Esophagus muscularis mucosa (tissue), 3 donors: ENCODE results near the gene TELO2.

ENCODE experiments used
- POLR2A ChIP-seq: fragments of 450-650 bp; IDR thresholded peaks from one replicate; pipeline ENCODE4 v1.6.1; 2017; ENCODE audit warnings: antibody characterized with exemption, moderate library complexity, mild to moderate bottlenecking, low read depth
- TF ChIP-seq, protein P1 (sequence below), 3 experiments: fragments of 200-600 bp in 2 of 3; fragments of 450-650 bp in 1 of 3; sonication (generic) in 2 of 3; IDR thresholded peaks; one replicate each; pipeline ENCODE4 v1.5.1; 2017 to 2019; ENCODE audit warnings: antibody characterized with exemption in 3 of 3, mild to moderate bottlenecking in 2 of 3, moderate library complexity in 1 of 3

DNA sequence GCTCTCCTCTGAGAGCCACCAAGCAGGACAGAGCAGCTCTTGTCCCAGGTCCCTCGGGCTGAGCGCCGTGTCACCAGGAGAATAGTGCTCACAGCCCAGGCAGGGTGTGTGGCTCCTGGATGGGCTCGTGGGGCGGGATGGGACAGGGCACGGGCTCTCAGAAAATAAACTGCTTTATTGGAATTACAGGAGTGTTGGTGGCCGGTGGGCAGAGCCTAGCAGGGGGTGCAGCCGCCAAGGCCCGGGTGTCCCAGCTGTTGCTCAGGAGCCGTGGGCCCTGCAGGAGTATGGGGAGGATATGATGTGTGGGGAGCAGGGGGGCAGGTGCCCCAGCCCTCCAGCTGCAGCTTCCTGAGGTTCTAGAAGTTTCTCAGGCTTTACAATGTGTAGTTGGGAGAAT is 17.1 kb downstream of the TELO2 start:
- TF ChIP-seq, protein P1, sequence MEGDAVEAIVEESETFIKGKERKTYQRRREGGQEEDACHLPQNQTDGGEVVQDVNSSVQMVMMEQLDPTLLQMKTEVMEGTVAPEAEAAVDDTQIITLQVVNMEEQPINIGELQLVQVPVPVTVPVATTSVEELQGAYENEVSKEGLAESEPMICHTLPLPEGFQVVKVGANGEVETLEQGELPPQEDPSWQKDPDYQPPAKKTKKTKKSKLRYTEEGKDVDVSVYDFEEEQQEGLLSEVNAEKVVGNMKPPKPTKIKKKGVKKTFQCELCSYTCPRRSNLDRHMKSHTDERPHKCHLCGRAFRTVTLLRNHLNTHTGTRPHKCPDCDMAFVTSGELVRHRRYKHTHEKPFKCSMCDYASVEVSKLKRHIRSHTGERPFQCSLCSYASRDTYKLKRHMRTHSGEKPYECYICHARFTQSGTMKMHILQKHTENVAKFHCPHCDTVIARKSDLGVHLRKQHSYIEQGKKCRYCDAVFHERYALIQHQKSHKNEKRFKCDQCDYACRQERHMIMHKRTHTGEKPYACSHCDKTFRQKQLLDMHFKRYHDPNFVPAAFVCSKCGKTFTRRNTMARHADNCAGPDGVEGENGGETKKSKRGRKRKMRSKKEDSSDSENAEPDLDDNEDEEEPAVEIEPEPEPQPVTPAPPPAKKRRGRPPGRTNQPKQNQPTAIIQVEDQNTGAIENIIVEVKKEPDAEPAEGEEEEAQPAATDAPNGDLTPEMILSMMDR (IDR thresholded peaks at IDR 0.05): no peak
- no peak for TF ChIP-seq POLR2A
